ENCODE results near the gene NXN.

The NXN gene

DNA sequence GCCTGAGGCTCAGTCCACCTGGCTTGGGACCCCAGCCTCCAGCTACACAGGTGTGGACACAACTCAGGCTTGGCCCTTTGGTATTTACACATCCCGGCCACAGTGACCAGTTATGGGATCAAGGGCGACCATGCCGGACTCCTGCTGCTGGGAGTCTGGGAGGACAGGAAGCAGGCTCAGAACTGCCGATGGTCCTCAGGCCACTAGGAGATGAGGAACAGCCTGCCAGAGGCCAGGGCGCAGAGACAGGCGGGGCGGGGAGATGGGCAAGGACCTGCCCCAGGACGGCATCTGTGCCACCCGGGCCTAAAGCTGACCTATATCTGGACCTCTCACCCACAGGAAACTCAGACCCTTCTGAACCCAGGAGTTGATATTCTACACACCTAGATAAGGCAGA lies 12.5 kb downstream of the NXN start:
- Histone ChIP-seq H3K36me3 (ENCODE audit: control insufficient read depth, insufficient read depth, low read length) (peaks cover 5% of the 10 kb centered on the region), H3K27me3 (ENCODE audit: control insufficient read depth, insufficient read depth, low read length) (no peaks in the 10 kb centered on the region), H3K27ac (ENCODE audit: low read depth, low read length) (no peak overlapping the region), H3K4me3 (ENCODE audit: low read depth, low read length) (no peak overlapping the region), H3K9ac (ENCODE audit: low read length) (no peak overlapping the region), H3K9me3 (ENCODE audit: control insufficient read depth, insufficient read depth, low read depth, low read length) (0 out of 2 replicates have a peak, but pooled peaks cover 3% of the 10 kb centered on the region), H3K4me1 (ENCODE audit: control insufficient read depth, insufficient read depth, low read length) (peaks cover 60% of the 10 kb centered on the region)

- H3K4me1 ChIP-seq (ENCODE audit: control insufficient read depth, insufficient read depth, low read length) = peaks cover 53% of the 10 kb centered on the region
- H3K9ac ChIP-seq (ENCODE audit: low read length) = peak overlapping the region; percentile 61
- peaks cover 5% of the 10 kb centered on the region for H3K36me3 ChIP-seq (ENCODE audit: control insufficient read depth, insufficient read depth, low read length)
- H3K9me3 ChIP-seq (ENCODE audit: control insufficient read depth, insufficient read depth, low read depth, low read length) = 0 out of 2 replicates have a peak, but pooled peaks cover 3% of the 10 kb centered on the region
- H3K27ac ChIP-seq (ENCODE audit: low read depth, low read length) = peak overlapping the region; percentile 64; the same call in 1 of the 2 replicates
- H3K27me3 ChIP-seq (ENCODE audit: control insufficient read depth, insufficient read depth, low read length) = no peaks in the 10 kb centered on the region
- no peak overlapping the region for H3K4me3 ChIP-seq (ENCODE audit: low read depth, low read length)
These were observed 14.1 kb downstream of the NXN start for GRCh38 chr17:965311-965989.

- Histone ChIP-seq H3K4me3 (ENCODE audit: low read depth, low read length) (no peak overlapping the region), H3K4me1 (ENCODE audit: control insufficient read depth, insufficient read depth, low read length) (peaks cover 47% of the 10 kb centered on the region), H3K27me3 (ENCODE audit: control insufficient read depth, insufficient read depth, low read length) (no peaks in the 10 kb centered on the region), H3K36me3 (ENCODE audit: control insufficient read depth, insufficient read depth, low read length) (peaks cover 5% of the 10 kb centered on the region), H3K27ac (ENCODE audit: low read depth, low read length) (peak overlapping the region; percentile 64; the same call in 1 of the 2 replicates), H3K9ac (ENCODE audit: low read length) (peak overlapping the region; percentile 61), H3K9me3 (ENCODE audit: control insufficient read depth, insufficient read depth, low read depth, low read length) (0 out of 2 replicates have a peak, but pooled peaks cover 3% of the 10 kb centered on the region)
These were observed 14.7 kb downstream of the NXN start for GRCh38 chr17:964876-965275.

- Histone ChIP-seq H3K36me3 (ENCODE audit: control insufficient read depth, insufficient read depth, low read length) (0 out of 2 replicates have a peak, but pooled peaks cover 8% of the 10 kb centered on the region), H3K9ac (ENCODE audit: low read length) (peak overlapping the region; percentile 41), H3K27ac (ENCODE audit: low read depth, low read length) (peak overlapping the region; percentile 7; the same call in 1 of the 2 replicates), H3K9me3 (ENCODE audit: control insufficient read depth, insufficient read depth, low read depth, low read length) (no peaks in the 10 kb centered on the region), H3K4me1 (ENCODE audit: control insufficient read depth, insufficient read depth, low read length) (peaks cover 40% of the 10 kb centered on the region), H3K4me3 (ENCODE audit: low read depth, low read length) (0 out of 2 replicates have a peak overlapping the region, but pooled peaks have one; percentile 15), H3K27me3 (ENCODE audit: control insufficient read depth, insufficient read depth, low read length) (no peaks in the 10 kb centered on the region)
These were observed 16.9 kb downstream of the NXN start for GRCh38 chr17:962670-963069.

- H3K27me3 ChIP-seq (ENCODE audit: control insufficient read depth, insufficient read depth, low read length) = no peaks in the 10 kb centered on the region
- H3K9me3 ChIP-seq (ENCODE audit: control insufficient read depth, insufficient read depth, low read depth, low read length) = no peaks in the 10 kb centered on the region
- no peak overlapping the region for H3K9ac ChIP-seq (ENCODE audit: low read length)
- no peak overlapping the region for H3K27ac ChIP-seq (ENCODE audit: low read depth, low read length)
- H3K36me3 ChIP-seq (ENCODE audit: control insufficient read depth, insufficient read depth, low read length) = 0 out of 2 replicates have a peak, but pooled peaks cover 9% of the 10 kb centered on the region
- H3K4me3 ChIP-seq (ENCODE audit: low read depth, low read length) = no peak overlapping the region
- peaks cover 38% of the 10 kb centered on the region for H3K4me1 ChIP-seq (ENCODE audit: control insufficient read depth, insufficient read depth, low read length)
These were observed 17.4 kb downstream of the NXN start for GRCh38 chr17:962166-962565.

DNA sequence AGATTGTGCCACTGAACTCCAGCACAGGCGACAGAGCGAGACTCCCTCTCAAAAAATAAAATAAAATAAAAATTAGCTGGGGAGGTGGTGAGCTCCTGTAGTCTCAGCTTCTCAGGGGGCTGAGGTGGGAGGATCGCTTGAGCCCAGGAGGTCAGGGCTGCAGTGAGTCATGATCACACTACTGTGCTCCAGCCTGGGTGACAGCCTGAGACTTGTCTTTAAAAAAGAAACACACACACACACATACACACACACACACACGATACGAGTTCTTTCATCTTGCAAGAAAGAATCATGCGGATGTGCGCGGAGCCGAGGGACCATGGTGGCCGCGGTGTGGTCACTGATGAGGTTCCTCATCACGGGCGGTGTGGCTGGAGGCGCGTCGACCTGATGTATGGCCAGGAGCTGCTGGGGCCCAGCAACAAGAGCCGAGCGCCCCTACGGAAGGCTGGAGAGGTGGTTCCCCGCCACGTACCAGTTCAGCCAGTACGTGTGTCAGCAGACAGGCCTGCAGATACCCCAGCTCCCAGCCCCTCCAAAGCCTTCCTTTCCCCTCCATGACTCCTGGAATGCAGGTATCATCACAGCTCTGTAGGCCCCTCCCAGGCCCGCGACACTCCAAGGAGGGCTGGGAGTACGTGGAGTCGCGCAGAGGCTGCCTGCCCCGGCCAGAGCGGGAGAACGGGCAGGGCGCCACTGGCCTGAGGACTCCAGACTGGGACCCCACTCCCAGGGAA lies 20.7 kb downstream of the NXN start:
- Histone ChIP-seq H3K27me3 (ENCODE audit: control insufficient read depth, insufficient read depth, low read length) (no peaks in the 10 kb centered on the region), H3K27ac (ENCODE audit: low read depth, low read length) (no peak overlapping the region), H3K4me1 (ENCODE audit: control insufficient read depth, insufficient read depth, low read length) (peaks cover 22% of the 10 kb centered on the region), H3K9me3 (ENCODE audit: control insufficient read depth, insufficient read depth, low read depth, low read length) (no peaks in the 10 kb centered on the region), H3K9ac (ENCODE audit: low read length) (no peak overlapping the region), H3K36me3 (ENCODE audit: control insufficient read depth, insufficient read depth, low read length) (0 out of 2 replicates have a peak, but pooled peaks cover 9% of the 10 kb centered on the region), H3K4me3 (ENCODE audit: low read depth, low read length) (no peak overlapping the region)

GRCh38 chr17:957856-958421 lies 21.6 kb downstream of the NXN start:
- H3K4me3 ChIP-seq (ENCODE audit: low read depth, low read length) = no peak overlapping the region
- H3K27ac ChIP-seq (ENCODE audit: low read depth, low read length) = no peak overlapping the region
- H3K4me1 ChIP-seq (ENCODE audit: control insufficient read depth, insufficient read depth, low read length) = peaks cover 16% of the 10 kb centered on the region
- 0 out of 2 replicates have a peak, but pooled peaks cover 9% of the 10 kb centered on the region for H3K36me3 ChIP-seq (ENCODE audit: control insufficient read depth, insufficient read depth, low read length)
- no peaks in the 10 kb centered on the region for H3K27me3 ChIP-seq (ENCODE audit: control insufficient read depth, insufficient read depth, low read length)
- no peak overlapping the region for H3K9ac ChIP-seq (ENCODE audit: low read length)
- no peaks in the 10 kb centered on the region for H3K9me3 ChIP-seq (ENCODE audit: control insufficient read depth, insufficient read depth, low read depth, low read length)

- 0 out of 2 replicates have a peak, but pooled peaks cover 9% of the 10 kb centered on the region for H3K36me3 ChIP-seq (ENCODE audit: control insufficient read depth, insufficient read depth, low read length)
- no peaks in the 10 kb centered on the region for H3K27me3 ChIP-seq (ENCODE audit: control insufficient read depth, insufficient read depth, low read length)
- H3K4me1 ChIP-seq (ENCODE audit: control insufficient read depth, insufficient read depth, low read length) = peaks cover 11% of the 10 kb centered on the region
- H3K9ac ChIP-seq (ENCODE audit: low read length) = no peak overlapping the region
- H3K4me3 ChIP-seq (ENCODE audit: low read depth, low read length) = no peak overlapping the region
- no peak overlapping the region for H3K27ac ChIP-seq (ENCODE audit: low read depth, low read length)
- H3K9me3 ChIP-seq (ENCODE audit: control insufficient read depth, insufficient read depth, low read depth, low read length) = no peaks in the 10 kb centered on the region
These were observed 22.7 kb downstream of the NXN start for GRCh38 chr17:956905-957304.

DNA sequence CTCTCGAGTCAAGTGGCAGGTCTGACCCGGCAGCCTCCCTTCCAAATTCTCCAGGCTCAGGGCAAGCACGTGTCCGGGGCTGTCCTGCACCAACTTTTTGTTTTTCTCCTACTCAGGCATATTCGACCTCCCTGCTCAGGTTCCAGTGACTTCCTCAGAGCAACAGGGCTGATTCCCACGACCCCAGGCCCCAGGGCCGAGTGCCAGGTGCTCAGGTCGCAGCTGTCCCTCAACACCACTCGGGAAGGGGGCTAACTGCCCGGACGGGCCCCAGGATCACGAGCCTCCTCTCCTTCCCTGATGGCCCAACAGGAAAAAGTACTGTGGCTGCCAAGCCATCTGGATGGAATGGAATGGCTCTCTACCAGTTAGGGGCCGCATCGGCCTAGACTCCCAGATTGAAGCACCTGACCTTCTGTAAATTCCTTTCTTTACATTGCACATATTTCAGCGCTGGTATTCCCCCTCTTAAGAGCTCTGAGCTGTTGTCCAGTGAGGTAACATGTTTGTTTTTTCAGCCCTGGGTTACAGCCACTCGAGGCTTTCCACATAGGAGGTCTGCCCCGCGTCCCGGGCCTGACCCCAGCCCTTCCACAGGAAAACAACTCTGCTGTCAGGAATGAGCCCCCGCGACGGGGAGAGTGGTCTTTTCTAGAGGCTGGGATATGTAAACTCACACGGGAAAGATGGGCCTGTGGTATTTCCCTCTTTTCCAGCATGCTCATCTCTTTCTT lies 25.0 kb downstream of the NXN start:
- 0 out of 2 replicates have a peak, but pooled peaks cover 9% of the 10 kb centered on the region for H3K36me3 ChIP-seq (ENCODE audit: control insufficient read depth, insufficient read depth, low read length)
- no peak overlapping the region for H3K27ac ChIP-seq (ENCODE audit: low read depth, low read length)
- H3K9ac ChIP-seq (ENCODE audit: low read length) = no peak overlapping the region
- no peaks in the 10 kb centered on the region for H3K27me3 ChIP-seq (ENCODE audit: control insufficient read depth, insufficient read depth, low read length)
- H3K4me3 ChIP-seq (ENCODE audit: low read depth, low read length) = no peak overlapping the region
- H3K4me1 ChIP-seq (ENCODE audit: control insufficient read depth, insufficient read depth, low read length) = peaks cover 29% of the 10 kb centered on the region
- no peaks in the 10 kb centered on the region for H3K9me3 ChIP-seq (ENCODE audit: control insufficient read depth, insufficient read depth, low read depth, low read length)

DNA sequence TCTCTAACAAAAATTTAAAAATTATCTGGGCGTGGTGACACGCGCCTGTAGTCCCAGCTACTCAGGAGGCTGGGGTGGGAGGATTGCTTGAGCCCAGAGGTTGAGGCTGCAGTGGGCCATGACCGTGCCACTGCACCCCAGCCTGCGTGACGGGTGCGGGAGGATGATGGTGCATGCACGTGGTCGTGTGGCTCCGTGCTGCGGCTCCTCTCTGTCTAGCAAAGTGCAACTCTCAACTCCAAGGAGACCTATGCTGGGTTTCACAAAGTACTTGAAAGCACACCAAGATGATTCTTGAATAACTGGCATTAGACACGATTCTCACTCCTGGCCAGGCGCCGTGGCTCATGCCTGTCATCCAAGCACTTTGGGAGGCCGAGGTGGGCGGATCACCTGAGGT lies 25.8 kb downstream of the NXN start:
- no peak overlapping the region for H3K4me3 ChIP-seq (ENCODE audit: low read depth, low read length)
- no peaks in the 10 kb centered on the region for H3K9me3 ChIP-seq (ENCODE audit: control insufficient read depth, insufficient read depth, low read depth, low read length)
- H3K27me3 ChIP-seq (ENCODE audit: control insufficient read depth, insufficient read depth, low read length) = no peaks in the 10 kb centered on the region
- H3K36me3 ChIP-seq (ENCODE audit: control insufficient read depth, insufficient read depth, low read length) = 0 out of 2 replicates have a peak, but pooled peaks cover 8% of the 10 kb centered on the region
- H3K4me1 ChIP-seq (ENCODE audit: control insufficient read depth, insufficient read depth, low read length) = peaks cover 28% of the 10 kb centered on the region
- no peak overlapping the region for H3K27ac ChIP-seq (ENCODE audit: low read depth, low read length)
- no peak overlapping the region for H3K9ac ChIP-seq (ENCODE audit: low read length)

All from HUES6 (cell line).